ENCODE results near the gene SZT2.
"Not testable (repeated sequence)": the region's sequence is repeated elsewhere in the genome, so short reads cannot be mapped to it uniquely, and the experiment has no call there.

SZT2 gene

GRCh38 chr1:43387976-43388599 lies 1.6 kb upstream of the SZT2 start:
- no peak for DNase-seq (ENCODE audit: low spot score)
- H3K4me3 ChIP-seq = peak overlapping the region; percentile 91
- H3K27ac ChIP-seq = no peak overlapping the region
- TF ChIP-seq CTCF (IDR thresholded peaks at IDR 0.05) = no peak

GRCh38 chr1:43388613-43389012 lies 1.1 kb upstream of the SZT2 start:
- no peak for TF ChIP-seq CTCF (IDR thresholded peaks at IDR 0.05)
- no peak for DNase-seq (ENCODE audit: low spot score)
- Histone ChIP-seq H3K4me3 (peak overlapping the region; percentile 91), H3K27ac (peak overlapping the region; percentile 83 to 93)

GRCh38 chr1:43392702-43393101 lies 3.0 kb downstream of the SZT2 start:
- Histone ChIP-seq H3K27ac (no peak overlapping the region), H3K4me3 (no peak overlapping the region)
- no peak for DNase-seq (ENCODE audit: low spot score)
- TF ChIP-seq CTCF (IDR thresholded peaks at IDR 0.05) = no peak

GRCh38 chr1:43395523-43395922 lies 5.8 kb downstream of the SZT2 start:
- no peak overlapping the region for H3K27ac ChIP-seq
- no peak for TF ChIP-seq CTCF (IDR thresholded peaks at IDR 0.05)
- DNase-seq (ENCODE audit: low spot score) = no peak
- H3K4me3 ChIP-seq = no peak overlapping the region

GRCh38 chr1:43396059-43396458 lies 6.4 kb downstream of the SZT2 start:
- H3K27ac ChIP-seq = no peak overlapping the region
- TF ChIP-seq CTCF (IDR thresholded peaks at IDR 0.05) = no peak
- H3K4me3 ChIP-seq = no peak overlapping the region
- no peak for DNase-seq (ENCODE audit: low spot score)

GRCh38 chr1:43398227-43398626 lies 8.5 kb downstream of the SZT2 start:
- Histone ChIP-seq H3K27ac (no peak overlapping the region), H3K4me3 (no peak overlapping the region)
- DNase-seq (ENCODE audit: low spot score) = no peak
- no peak for TF ChIP-seq CTCF (IDR thresholded peaks at IDR 0.05)

- not testable (repeated sequence) for H3K27ac ChIP-seq; DNase-seq (ENCODE audit: low spot score); H3K4me3 ChIP-seq
Observed at GRCh38 chr1:43400441-43400840, 10.7 kb downstream of the SZT2 start.

Measured in coronary artery (tissue), 2 donors.